Endothelial cell of umbilical vein (primary cell): Measurements from ENCODE around the gene RAD51B. TPM values are rescaled to one million over a fixed set of nuclear protein-coding genes. Genes with fewer than 3 reads are reported as not detected.

ENCODE experiments used
- BruUV-seq: library from RNA; stranded (reverse); fragments of 400-500 nt; replicated peaks from 2 replicates; lab custom pipeline; 2021; lab: Mats Ljungman, UMichigan
- CTCF ChIA-PET: fragments of 300-600, 350-600 bp; sonication (Branson Sonifier 250); formaldehyde crosslinking; loops from one replicate; lab custom pipeline; 2021; ENCODE audit warnings: antibody characterized with exemption, inconsistent platforms; lab: Charles Lee
- POLR2A ChIA-PET: fragments of 300-600, 350-600 bp; sonication (Branson Sonifier 250); formaldehyde crosslinking; loops from one replicate; lab custom pipeline; 2021; ENCODE audit warnings: antibody characterized with exemption, inconsistent platforms; lab: Charles Lee
- DNase-seq: peaks from one replicate; pipeline ENCODE4 v3.0.0-alpha.2; 2011; ENCODE audit warnings: low read depth, low spot score
- FAIRE-seq: peaks from 2 replicates; lab custom pipeline; 2011; peaks lifted over from hg19 to GRCh38; lab: Jason Lieb, UNC
- H2AFZ ChIP-seq: 2 replicates; pipeline ENCODE4 v1.6.0; 2012; ENCODE audit warnings: low read depth, low read length, control low read depth, inconsistent platforms
- H3K27ac ChIP-seq: 2 replicates; pipeline ENCODE4 v1.5.1; 2011; ENCODE audit warnings: low read depth, mild to moderate bottlenecking, control low read depth, low read length, moderate library complexity; ENCODE audit not compliant: insufficient read depth
- H3K27me3 ChIP-seq, 2 experiments: 2 replicates each; pipeline versions ENCODE4 v1.6.0 to v1.6.1; 2011; ENCODE audit warnings: low read length in 2 of 2, mixed read lengths in 1 of 2; ENCODE audit not compliant: control insufficient read depth in 2 of 2, insufficient read depth in 2 of 2
- H3K36me3 ChIP-seq, 2 experiments: 2 replicates in 1 of 2; 3 replicates in 1 of 2; pipeline ENCODE4 v1.5.1; 2011; ENCODE audit warnings: low read length in 2 of 2, mild to moderate bottlenecking in 1 of 2, moderate library complexity in 1 of 2; ENCODE audit not compliant: control insufficient read depth in 2 of 2, insufficient read depth in 2 of 2; ENCODE audit errors: extremely low read depth in 1 of 2
- H3K4me1 ChIP-seq: 3 replicates; pipeline ENCODE4 v1.5.1; 2011; ENCODE audit warnings: mild to moderate bottlenecking, low read length; ENCODE audit not compliant: control insufficient read depth, insufficient read depth; ENCODE audit errors: extremely low read depth
- H3K4me2 ChIP-seq: 2 replicates; pipeline ENCODE4 v1.6.1; 2011; ENCODE audit warnings: low read length, control low read depth, mixed read lengths; ENCODE audit not compliant: insufficient read depth
- H3K4me3 ChIP-seq, 3 experiments: fragments of 200-600 bp in 1 of 3; sonication (generic), shearing (Covaris generic) in 1 of 3; replicated peaks in 1 of 3; 2 replicates each; pipeline ENCODE4 v1.5.1; 2011 to 2016; ENCODE audit warnings: control low read depth in 3 of 3, low read length in 3 of 3, mild to moderate bottlenecking in 2 of 3, inconsistent platforms in 1 of 3, low read depth in 1 of 3, moderate library complexity in 1 of 3; ENCODE audit not compliant: insufficient read depth in 1 of 3
- H3K79me2 ChIP-seq: 2 replicates; pipeline ENCODE4 v1.6.0; 2012; ENCODE audit warnings: low read length, inconsistent platforms; ENCODE audit not compliant: control insufficient read depth, insufficient read depth
- H3K9ac ChIP-seq: replicated peaks from 2 replicates; pipeline ENCODE3; 2011; ENCODE audit warnings: low read length, control low read depth; ENCODE audit not compliant: insufficient read depth; ENCODE audit errors: extremely low read depth
- H3K9me1 ChIP-seq: replicated peaks from 3 replicates; pipeline ENCODE4 v1.6.0; 2011; ENCODE audit warnings: mild to moderate bottlenecking, low read length; ENCODE audit not compliant: control insufficient read depth, insufficient read depth; ENCODE audit errors: extremely low read depth
- H3K9me3 ChIP-seq: replicated peaks from 2 replicates; pipeline ENCODE4 v1.5.1; 2012; ENCODE audit warnings: low read length, inconsistent platforms; ENCODE audit not compliant: control insufficient read depth, insufficient read depth
- H4K20me1 ChIP-seq: replicated peaks from 2 replicates; pipeline ENCODE3; 2011; ENCODE audit warnings: mild to moderate bottlenecking, low read length; ENCODE audit not compliant: control insufficient read depth, insufficient read depth; ENCODE audit errors: extremely low read depth
- EZH2 ChIP-seq: IDR thresholded peaks from 2 replicates; pipeline ENCODE4 v1.6.1; 2012; ENCODE audit warnings: borderline replicate concordance, low read depth, mild to moderate bottlenecking, moderate library complexity, low read length, inconsistent platforms; ENCODE audit not compliant: severe bottlenecking
- FOS ChIP-seq: IDR thresholded peaks from 2 replicates; pipeline ENCODE4 v1.6.1; 2011; ENCODE audit warnings: mild to moderate bottlenecking, low read length, moderate library complexity, borderline replicate concordance; ENCODE audit not compliant: insufficient read depth
- GATA2 ChIP-seq: IDR thresholded peaks from 2 replicates; pipeline ENCODE4 v1.7.0; 2011; ENCODE audit warnings: low read depth, mild to moderate bottlenecking, moderate library complexity, mixed read lengths, low read length; ENCODE audit not compliant: insufficient read length, insufficient read depth
- JUN ChIP-seq: IDR thresholded peaks from 2 replicates; pipeline ENCODE4 v1.6.1; 2011; ENCODE audit warnings: borderline replicate concordance, low read depth; ENCODE audit not compliant: insufficient read length, insufficient read depth
- MYC ChIP-seq: IDR thresholded peaks from one replicate; pipeline ENCODE4 v1.6.1; 2011; ENCODE audit warnings: mild to moderate bottlenecking, low read depth, low read length
- POLR2A ChIP-seq: IDR thresholded peaks from 2 replicates; pipeline ENCODE4 v1.6.1; 2012; ENCODE audit warnings: low read depth, mild to moderate bottlenecking, control low read depth, low read length
- POLR2AphosphoS5 ChIP-seq: IDR thresholded peaks from 2 replicates; pipeline ENCODE4 v1.6.1; 2012; ENCODE audit warnings: low read depth, mild to moderate bottlenecking, control low read depth, low read length, moderate library complexity; ENCODE audit not compliant: insufficient read depth
- dilution Hi-C: fragments of 300-500 bp; cut with MboI; formaldehyde crosslinking; loops from one replicate; pipeline ENCODE4 v1.15.0; 2019; ENCODE audit warnings: low sequenced_read_pairs; ENCODE audit not compliant: extremely low pct_ligation_motif_present
- intact Hi-C: fragments of 100-400 bp; cut with micrococcal nuclease; formaldehyde crosslinking; loops from one replicate; pipeline ENCODE4 v1.10.0; 2022
- polyA plus RNA-seq, 4 experiments: library from polyadenylated mRNA; depleted of rRNA in 3 of 4; stranded (reverse) in 3 of 4; unstranded in 1 of 4; fragments of >200 nt; gene quantifications; 2 replicates each; pipeline versions ENCODE4 v1.2.1 to v1.2.3, GENCODE V29; 2011 to 2012; ENCODE audit warnings: missing spikeins in 1 of 4
- total RNA-seq: library from RNA; stranded (reverse); gene quantifications from 2 replicates; pipeline ENCODE4 v1.2.3, GENCODE V29; 2021
- TF ChIP-seq, protein P1 (sequence below), 2 donors: IDR thresholded peaks; 1 replicate in 1 of 2; 2 replicates in 1 of 2; pipeline ENCODE4 v1.5.1; 2011; ENCODE audit warnings: low read length in 2 of 2, mild to moderate bottlenecking in 2 of 2, moderate library complexity in 2 of 2, control low read depth in 1 of 2, inconsistent platforms in 1 of 2, low read depth in 1 of 2; ENCODE audit not compliant: insufficient read depth in 1 of 2; ENCODE audit errors: extremely low read depth in 1 of 2

The RAD51B gene
- total and polyA plus RNA-seq, 2 donors (not counting 3 experiments of a cell fraction or from before 2014, with no cell fraction given) = 3.9 to 19.0 TPM

DNA sequence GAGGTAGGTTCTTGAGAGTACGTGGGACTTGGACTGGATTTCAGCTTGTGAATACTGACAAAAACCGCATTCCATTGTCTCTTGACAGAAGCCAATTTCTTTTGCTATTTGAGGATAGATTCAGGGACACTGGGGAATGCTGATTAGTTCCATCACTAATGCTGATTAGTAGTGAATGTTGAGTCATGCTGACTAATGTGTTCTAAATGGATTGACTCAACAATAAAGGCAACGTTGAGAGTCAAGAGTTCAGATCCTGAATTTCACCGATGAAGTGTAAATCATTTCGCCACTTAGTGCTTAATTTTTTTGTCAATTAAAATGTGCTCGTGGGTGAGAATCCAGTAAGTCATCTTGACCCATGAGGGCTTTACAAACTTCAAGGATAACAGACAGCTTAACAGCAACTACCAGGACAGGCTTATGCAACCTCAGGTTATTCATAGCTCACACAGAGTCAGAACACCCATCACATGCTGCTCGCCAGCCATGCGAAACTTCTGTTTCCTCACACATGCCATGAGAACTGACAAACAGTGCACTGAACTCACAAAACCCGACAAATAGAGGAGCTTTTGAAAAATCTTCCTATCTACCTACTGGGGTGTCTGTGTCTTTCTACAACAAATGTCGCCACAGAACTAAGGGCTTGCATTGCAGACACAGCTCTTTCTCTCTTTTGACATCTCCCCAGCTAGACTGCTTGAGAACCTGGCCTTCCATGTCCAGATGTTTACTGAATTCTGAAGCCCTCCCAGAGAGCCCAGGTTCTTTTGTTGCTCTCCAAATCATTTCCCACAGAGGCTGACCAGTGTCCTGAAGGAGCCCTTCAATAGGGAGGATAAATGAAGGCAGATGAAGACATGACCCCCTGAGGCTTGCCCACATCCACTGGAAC lies 656.9 kb downstream of the RAD51B start:
- peak; percentile 52 for TF ChIP-seq POLR2AphosphoS5
- TF ChIP-seq GATA2 = peak; percentile 51
- TF ChIP-seq POLR2A = peak; percentile 46
- TF ChIP-seq, protein P1, sequence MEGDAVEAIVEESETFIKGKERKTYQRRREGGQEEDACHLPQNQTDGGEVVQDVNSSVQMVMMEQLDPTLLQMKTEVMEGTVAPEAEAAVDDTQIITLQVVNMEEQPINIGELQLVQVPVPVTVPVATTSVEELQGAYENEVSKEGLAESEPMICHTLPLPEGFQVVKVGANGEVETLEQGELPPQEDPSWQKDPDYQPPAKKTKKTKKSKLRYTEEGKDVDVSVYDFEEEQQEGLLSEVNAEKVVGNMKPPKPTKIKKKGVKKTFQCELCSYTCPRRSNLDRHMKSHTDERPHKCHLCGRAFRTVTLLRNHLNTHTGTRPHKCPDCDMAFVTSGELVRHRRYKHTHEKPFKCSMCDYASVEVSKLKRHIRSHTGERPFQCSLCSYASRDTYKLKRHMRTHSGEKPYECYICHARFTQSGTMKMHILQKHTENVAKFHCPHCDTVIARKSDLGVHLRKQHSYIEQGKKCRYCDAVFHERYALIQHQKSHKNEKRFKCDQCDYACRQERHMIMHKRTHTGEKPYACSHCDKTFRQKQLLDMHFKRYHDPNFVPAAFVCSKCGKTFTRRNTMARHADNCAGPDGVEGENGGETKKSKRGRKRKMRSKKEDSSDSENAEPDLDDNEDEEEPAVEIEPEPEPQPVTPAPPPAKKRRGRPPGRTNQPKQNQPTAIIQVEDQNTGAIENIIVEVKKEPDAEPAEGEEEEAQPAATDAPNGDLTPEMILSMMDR (IDR thresholded peaks at IDR 0.05; ENCODE audit: extremely low read depth in 1 of 2, insufficient read depth in 1 of 2, low read depth in 1 of 2, low read length in 2 of 2) = no peak
- TF ChIP-seq JUN = peak; percentile 44
- no peak for TF ChIP-seq MYC
- TF ChIP-seq FOS = peak; percentile 84
- no peak for TF ChIP-seq EZH2
- H3K27ac ChIP-seq = peak overlapping the region; percentile 1
- POLR2A ChIA-PET = no interaction called here
- no peak overlapping the region for H2AFZ ChIP-seq
- no peaks in the 10 kb centered on the region for H3K9me1 ChIP-seq
- no TSS peak for BruUV-seq
- DNase-seq (peak; percentile 72), FAIRE-seq (peak; percentile 95)
- no peak overlapping the region for H3K4me3 ChIP-seq
- intact Hi-C loops = no loop called here
- no peaks in the 10 kb centered on the region for H3K27me3 ChIP-seq
- no peaks in the 10 kb centered on the region for H3K79me2 ChIP-seq
- H3K9ac ChIP-seq = no peak overlapping the region
- no peak overlapping the region for H3K4me2 ChIP-seq
- H4K20me1 ChIP-seq = no peaks in the 10 kb centered on the region
- dilution Hi-C loops = no loop called here
- no peaks in the 10 kb centered on the region for H3K36me3 ChIP-seq
- H3K9me3 ChIP-seq = no peaks in the 10 kb centered on the region
- peaks cover 24% of the 10 kb centered on the region for H3K4me1 ChIP-seq
- CTCF ChIA-PET = interaction anchor here (0.6 to 1.2 kb wide), 6 partner anchors 15 to 532 kb away, joined by 3 to 4 read pairs (median 3); no protein-coding TSS in a partner anchor
